ENCODE results near the gene UMAD1.

UMAD1 gene

DNA sequence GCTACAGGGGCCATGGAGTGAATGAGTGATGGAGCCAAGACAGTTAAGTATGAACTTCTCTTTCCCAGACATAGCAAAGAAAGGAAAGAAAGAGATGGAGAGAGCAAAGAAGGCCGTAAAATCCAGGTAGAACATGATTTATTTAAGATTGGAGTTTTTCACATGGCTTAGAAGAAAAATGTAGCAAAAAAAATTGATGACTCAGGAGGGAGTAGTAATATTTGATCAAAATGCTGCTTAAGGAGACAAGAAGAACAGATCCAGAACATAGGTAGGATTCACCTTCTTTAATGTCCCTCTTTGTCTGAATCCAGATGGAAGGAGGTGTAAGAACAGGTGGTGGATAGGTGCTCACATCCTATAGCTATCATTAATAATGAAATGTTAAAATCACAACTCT, 277.0 kb downstream of the UMAD1 start:
- H3K4me2 ChIP-seq (ENCODE audit: low read length) = no peak overlapping the region
- no peak overlapping the region for H3K4me3 ChIP-seq (ENCODE audit: low read depth, low read length)
- H3K27ac ChIP-seq (ENCODE audit: low read depth, low read length) = no peak overlapping the region
- H3K14ac ChIP-seq (ENCODE audit: low read length) = no peak overlapping the region
- H3K36me3 ChIP-seq (ENCODE audit: control insufficient read depth in 1 of 2, insufficient read depth in 2 of 2, low read length in 2 of 2) = no peaks in the 10 kb centered on the region
- H3K4ac ChIP-seq (ENCODE audit: low read depth, low read length) = no peak overlapping the region
- H3K9me3 ChIP-seq (ENCODE audit: insufficient read depth, low read depth, low read length) = no peaks in the 10 kb centered on the region
- no peaks in the 10 kb centered on the region for H3K79me2 ChIP-seq (ENCODE audit: control insufficient read depth, insufficient read depth, low read length, poor library complexity)
- peaks cover 0 to 4% of the 10 kb centered on the region in 2 experiments for H3K4me1 ChIP-seq (ENCODE audit: control insufficient read depth in 1 of 2, insufficient read depth in 2 of 2, low read length in 2 of 2)
- H2AFZ ChIP-seq (ENCODE audit: insufficient read depth, low read length, poor library complexity) = no peak overlapping the region
- no peak overlapping the region for H3K18ac ChIP-seq (ENCODE audit: low read length)
- no CpG with 5 or more reads among the region's 1 CpG for WGBS (ENCODE audit: extremely low coverage, insufficient coverage, insufficient read length)
- no peak overlapping the region for H4K91ac ChIP-seq (ENCODE audit: low read depth, low read length)
- DNase-seq = no peak
- no peak overlapping the region for H2BK5ac ChIP-seq (ENCODE audit: low read depth, low read length, poor library complexity)
- H4K12ac ChIP-seq (ENCODE audit: low read depth, low read length) = no peak overlapping the region
- H3K9ac ChIP-seq (ENCODE audit: low read length) = no peak overlapping the region
- no peak overlapping the region for H4K8ac ChIP-seq (ENCODE audit: low read depth, low read length)
- no peak overlapping the region for H3K23ac ChIP-seq (ENCODE audit: low read length)
- H2AK5ac ChIP-seq (ENCODE audit: low read length) = no peak overlapping the region
- no peak overlapping the region for H2BK12ac ChIP-seq (ENCODE audit: low read length)
- H2BK120ac ChIP-seq (ENCODE audit: insufficient read depth, low read length, poor library complexity) = no peak overlapping the region
- H3K79me1 ChIP-seq (ENCODE audit: low read length) = no peaks in the 10 kb centered on the region
- H3K27me3 ChIP-seq (ENCODE audit: insufficient read depth, low read length) = no peaks in the 10 kb centered on the region

DNA sequence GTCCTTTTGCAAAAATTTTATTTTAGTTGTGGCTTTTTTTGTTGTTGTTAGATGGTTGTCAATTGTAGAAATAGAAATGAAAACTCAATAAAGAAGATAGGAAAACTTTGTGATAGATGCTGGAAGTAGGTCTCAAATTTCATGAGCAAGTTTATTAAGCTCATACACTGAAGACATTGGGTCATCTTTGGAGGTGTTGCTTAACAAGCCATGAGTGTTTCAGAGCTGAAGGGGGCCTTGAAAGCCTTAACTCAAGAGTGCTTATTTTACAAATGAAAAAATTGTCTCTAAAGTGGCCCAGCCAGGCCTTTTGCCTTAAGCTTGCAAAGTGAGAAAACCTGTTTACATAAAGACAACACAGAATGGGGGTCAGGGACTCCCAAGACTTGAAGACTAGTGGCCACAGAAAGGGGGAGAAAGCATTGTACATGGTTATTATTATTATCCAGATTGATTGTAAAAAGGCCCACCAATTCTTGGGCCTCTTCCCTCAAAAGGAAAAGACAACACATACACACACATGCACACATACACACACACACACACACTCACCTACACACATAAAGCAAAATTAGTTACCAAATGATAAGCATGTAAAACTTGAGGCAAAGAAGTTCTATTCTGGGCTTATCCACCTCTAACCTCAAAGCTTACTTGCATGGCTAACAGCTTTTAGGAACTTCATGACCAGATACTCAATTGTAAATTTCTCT, 278.3 kb downstream of the UMAD1 start:
- Histone ChIP-seq H4K12ac (ENCODE audit: low read depth, low read length) (no peak overlapping the region), H3K36me3 (ENCODE audit: control insufficient read depth in 1 of 2, insufficient read depth in 2 of 2, low read length in 2 of 2) (no peaks in the 10 kb centered on the region), H3K79me2 (ENCODE audit: control insufficient read depth, insufficient read depth, low read length, poor library complexity) (no peaks in the 10 kb centered on the region), H3K14ac (ENCODE audit: low read length) (no peak overlapping the region), H3K27ac (ENCODE audit: low read depth, low read length) (no peak overlapping the region), H3K9ac (ENCODE audit: low read length) (no peak overlapping the region), H3K79me1 (ENCODE audit: low read length) (no peaks in the 10 kb centered on the region), H2AFZ (ENCODE audit: insufficient read depth, low read length, poor library complexity) (no peak overlapping the region), H3K18ac (ENCODE audit: low read length) (no peak overlapping the region), H3K27me3 (ENCODE audit: insufficient read depth, low read length) (no peaks in the 10 kb centered on the region), H2BK120ac (ENCODE audit: insufficient read depth, low read length, poor library complexity) (no peak overlapping the region), H3K23ac (ENCODE audit: low read length) (no peak overlapping the region), H3K9me3 (ENCODE audit: insufficient read depth, low read depth, low read length) (no peaks in the 10 kb centered on the region), H2BK12ac (ENCODE audit: low read length) (no peak overlapping the region), H3K4me1 (ENCODE audit: control insufficient read depth in 1 of 2, insufficient read depth in 2 of 2, low read length in 2 of 2) (no peaks in the 10 kb centered on the region), H4K91ac (ENCODE audit: low read depth, low read length) (no peak overlapping the region), H3K4me3 (ENCODE audit: low read depth, low read length) (no peak overlapping the region), H4K8ac (ENCODE audit: low read depth, low read length) (no peak overlapping the region), H2BK5ac (ENCODE audit: low read depth, low read length, poor library complexity) (no peak overlapping the region), H3K4me2 (ENCODE audit: low read length) (no peak overlapping the region), H3K4ac (ENCODE audit: low read depth, low read length) (no peak overlapping the region), H2AK5ac (ENCODE audit: low read length) (no peak overlapping the region)
- no peak for DNase-seq

- DNase-seq = no peak
- H3K36me3 ChIP-seq (ENCODE audit: control insufficient read depth in 1 of 2, insufficient read depth in 2 of 2, low read length in 2 of 2) = no peaks in the 10 kb centered on the region
- H3K27ac ChIP-seq (ENCODE audit: low read depth, low read length) = no peak overlapping the region
- no CpG with 5 or more reads among the region's 2 CpGs for WGBS (ENCODE audit: extremely low coverage, insufficient coverage, insufficient read length)
- H4K91ac ChIP-seq (ENCODE audit: low read depth, low read length) = no peak overlapping the region
- no peak overlapping the region for H4K8ac ChIP-seq (ENCODE audit: low read depth, low read length)
- H2AK5ac ChIP-seq (ENCODE audit: low read length) = no peak overlapping the region
- H3K9me3 ChIP-seq (ENCODE audit: insufficient read depth, low read depth, low read length) = no peaks in the 10 kb centered on the region
- no peak overlapping the region for H3K18ac ChIP-seq (ENCODE audit: low read length)
- no peak overlapping the region for H3K4me3 ChIP-seq (ENCODE audit: low read depth, low read length)
- H2AFZ ChIP-seq (ENCODE audit: insufficient read depth, low read length, poor library complexity) = no peak overlapping the region
- H3K14ac ChIP-seq (ENCODE audit: low read length) = no peak overlapping the region
- H2BK120ac ChIP-seq (ENCODE audit: insufficient read depth, low read length, poor library complexity) = no peak overlapping the region
- H3K4ac ChIP-seq (ENCODE audit: low read depth, low read length) = no peak overlapping the region
- H4K12ac ChIP-seq (ENCODE audit: low read depth, low read length) = no peak overlapping the region
- H2BK5ac ChIP-seq (ENCODE audit: low read depth, low read length, poor library complexity) = no peak overlapping the region
- H3K79me1 ChIP-seq (ENCODE audit: low read length) = no peaks in the 10 kb centered on the region
- no peaks in the 10 kb centered on the region for H3K27me3 ChIP-seq (ENCODE audit: insufficient read depth, low read length)
- no peak overlapping the region for H3K9ac ChIP-seq (ENCODE audit: low read length)
- no peak overlapping the region for H3K4me2 ChIP-seq (ENCODE audit: low read length)
- no peaks in the 10 kb centered on the region for H3K4me1 ChIP-seq (ENCODE audit: control insufficient read depth in 1 of 2, insufficient read depth in 2 of 2, low read length in 2 of 2)
- H2BK12ac ChIP-seq (ENCODE audit: low read length) = no peak overlapping the region
- no peaks in the 10 kb centered on the region for H3K79me2 ChIP-seq (ENCODE audit: control insufficient read depth, insufficient read depth, low read length, poor library complexity)
- no peak overlapping the region for H3K23ac ChIP-seq (ENCODE audit: low read length)
Measured at GRCh38 chr7:7919449-7919945, 278.9 kb downstream of the UMAD1 start.

- Histone ChIP-seq H4K91ac (ENCODE audit: low read depth, low read length) (no peak overlapping the region), H3K4me1 (ENCODE audit: control insufficient read depth in 1 of 2, insufficient read depth in 2 of 2, low read length in 2 of 2) (no peaks in the 10 kb centered on the region), H3K27me3 (ENCODE audit: insufficient read depth, low read length) (no peaks in the 10 kb centered on the region), H2AFZ (ENCODE audit: insufficient read depth, low read length, poor library complexity) (no peak overlapping the region), H3K9me3 (ENCODE audit: insufficient read depth, low read depth, low read length) (no peaks in the 10 kb centered on the region), H2BK120ac (ENCODE audit: insufficient read depth, low read length, poor library complexity) (no peak overlapping the region), H2BK12ac (ENCODE audit: low read length) (no peak overlapping the region), H2BK5ac (ENCODE audit: low read depth, low read length, poor library complexity) (no peak overlapping the region), H3K14ac (ENCODE audit: low read length) (no peak overlapping the region), H3K9ac (ENCODE audit: low read length) (no peak overlapping the region), H3K23ac (ENCODE audit: low read length) (no peak overlapping the region), H3K27ac (ENCODE audit: low read depth, low read length) (no peak overlapping the region), H3K4me3 (ENCODE audit: low read depth, low read length) (no peak overlapping the region), H3K4ac (ENCODE audit: low read depth, low read length) (no peak overlapping the region), H2AK5ac (ENCODE audit: low read length) (no peak overlapping the region), H3K36me3 (ENCODE audit: control insufficient read depth in 1 of 2, insufficient read depth in 2 of 2, low read length in 2 of 2) (no peaks in the 10 kb centered on the region), H4K12ac (ENCODE audit: low read depth, low read length) (no peak overlapping the region), H3K79me2 (ENCODE audit: control insufficient read depth, insufficient read depth, low read length, poor library complexity) (no peaks in the 10 kb centered on the region), H3K4me2 (ENCODE audit: low read length) (no peak overlapping the region), H3K79me1 (ENCODE audit: low read length) (no peaks in the 10 kb centered on the region), H4K8ac (ENCODE audit: low read depth, low read length) (no peak overlapping the region), H3K18ac (ENCODE audit: low read length) (no peak overlapping the region)
- no peak for DNase-seq
- WGBS (ENCODE audit: extremely low coverage, insufficient coverage, insufficient read length) = no CpG with 5 or more reads among the region's 2 CpGs
Measured at GRCh38 chr7:7920056-7920455, 279.5 kb downstream of the UMAD1 start.

All from trophoblast cell (in vitro differentiated cells and primary cell).